HEK293 (cell line): Measurements from ENCODE around the gene ALDH7A1.

Experiments used
- CTCF ChIP-seq: fragments of 450-650 bp; formaldehyde crosslinking; IDR thresholded peaks from 2 replicates; pipeline ENCODE4 v1.5.1; 2016; ENCODE audit warnings: missing biosample characterization, missing genetic modification characterization
- YY1 ChIP-seq: fragments of 450-650 bp; formaldehyde crosslinking; IDR thresholded peaks from 2 replicates; pipeline ENCODE4 v1.5.1; 2018; ENCODE audit warnings: missing biosample characterization, missing genetic modification characterization

DNA sequence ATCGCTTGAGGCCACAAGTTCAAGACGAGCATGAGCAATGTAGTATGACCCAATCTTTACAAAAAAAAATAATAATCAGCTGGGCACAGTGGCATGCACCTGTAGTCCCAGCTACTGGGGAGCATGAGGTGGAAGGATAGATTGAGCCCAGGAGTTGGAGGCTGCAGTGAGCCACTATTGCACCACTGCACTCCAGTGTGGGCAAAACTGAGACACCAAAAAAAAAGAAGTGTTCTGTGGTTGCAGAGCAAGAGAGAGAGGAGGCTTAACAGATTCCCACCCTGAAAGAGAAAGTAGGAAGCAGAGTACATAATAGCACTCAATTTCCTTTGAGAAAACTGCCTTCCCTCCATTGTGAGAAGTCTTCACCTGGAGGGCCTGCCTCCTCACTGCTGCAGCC, 52.6 kb downstream of the ALDH7A1 start:
- no peak for TF ChIP-seq CTCF (tag by site-specific recombination)
- no peak for TF ChIP-seq YY1 (tag by site-specific recombination)
